ENCODE data around the gene ULK4.
"Not testable (repeated sequence)": the region's sequence is repeated elsewhere in the genome, so short reads cannot be mapped to it uniquely, and the experiment has no call there.

Gene ULK4

DNA sequence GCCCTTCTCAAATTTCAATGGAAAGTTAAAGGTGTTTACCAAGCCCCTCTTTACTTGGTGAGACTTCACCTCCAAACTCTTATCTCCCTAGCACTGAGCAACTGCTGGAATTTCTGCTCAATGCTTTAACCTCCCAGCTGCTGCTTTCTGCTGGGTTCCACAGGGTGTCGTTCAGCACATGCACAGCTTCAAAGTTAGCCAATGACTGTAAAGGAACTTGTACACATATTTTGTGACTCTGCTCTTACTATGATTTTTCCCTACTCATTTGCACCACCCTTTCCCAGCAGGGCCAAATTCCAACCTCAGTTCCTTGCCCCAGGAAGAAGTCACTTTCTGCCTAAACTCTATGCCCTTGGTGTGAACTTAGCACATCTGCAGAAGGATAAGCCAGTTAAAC lies 89.7 kb downstream of the ULK4 start:
- no peak for DNase-seq (ENCODE audit: low read depth in 2 of 2)

DNA sequence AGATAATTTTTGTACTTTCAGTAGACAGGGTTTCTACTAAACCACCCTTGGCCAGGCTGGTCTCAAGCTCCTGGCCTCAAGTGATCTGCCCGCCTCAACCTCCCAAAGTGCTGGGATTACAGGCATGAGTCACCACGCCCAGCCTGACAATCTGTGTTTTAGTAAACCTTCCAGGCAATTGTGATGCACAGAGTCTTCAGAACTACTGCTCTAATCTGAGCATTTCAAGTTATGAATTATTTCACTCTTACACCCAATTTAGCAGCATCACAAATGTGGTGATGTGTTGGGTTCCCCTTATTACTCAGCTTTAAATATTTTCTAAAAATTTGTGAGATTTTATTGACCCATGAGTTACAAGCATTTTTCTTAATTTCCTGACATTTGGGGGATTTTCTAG lies 94.4 kb downstream of the ULK4 start:
- DNase-seq (ENCODE audit: low read depth in 2 of 2), result no peak

DNA sequence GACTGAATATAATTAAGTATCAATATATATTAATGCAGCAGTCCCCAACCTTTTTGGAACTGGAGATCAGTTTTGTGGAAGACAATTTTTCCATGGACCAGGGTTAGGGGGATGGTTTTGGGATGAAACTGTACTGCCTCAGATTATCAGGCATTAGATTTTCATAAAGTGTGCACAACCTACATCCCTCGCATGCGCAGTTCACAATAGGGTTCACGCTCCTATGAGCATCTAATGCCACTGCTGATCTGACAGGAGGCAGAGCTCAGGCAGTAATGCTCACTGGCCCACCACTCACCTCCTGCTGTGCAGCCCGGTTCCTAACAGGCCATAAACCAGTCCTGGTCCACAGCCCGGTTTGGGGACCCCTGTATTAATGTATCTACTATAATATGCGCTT lies 95.6 kb downstream of the ULK4 start:
- no peak for DNase-seq (ENCODE audit: low read depth in 2 of 2)

DNA sequence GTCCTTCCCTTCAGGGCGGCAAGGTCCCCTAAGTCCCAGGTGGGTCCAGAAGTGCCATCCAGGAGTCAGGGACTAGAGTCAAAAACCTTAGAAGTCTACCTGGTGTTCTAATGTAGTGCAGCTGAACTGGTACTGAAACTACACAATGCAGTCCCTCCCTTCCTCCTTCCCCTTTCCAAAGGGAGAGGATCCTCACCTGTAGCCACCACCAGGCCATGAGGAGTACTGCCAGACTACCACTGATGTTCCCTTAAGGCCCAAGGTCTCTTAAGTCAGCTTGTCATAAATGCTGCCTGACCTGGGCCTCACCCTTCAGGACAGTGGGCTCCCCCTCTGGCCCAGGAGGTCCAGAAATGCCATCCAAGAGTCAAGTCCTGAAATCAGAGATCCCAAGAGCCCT lies 98.9 kb downstream of the ULK4 start:
- DNase-seq (ENCODE audit: low read depth in 2 of 2), result no peak

DNA sequence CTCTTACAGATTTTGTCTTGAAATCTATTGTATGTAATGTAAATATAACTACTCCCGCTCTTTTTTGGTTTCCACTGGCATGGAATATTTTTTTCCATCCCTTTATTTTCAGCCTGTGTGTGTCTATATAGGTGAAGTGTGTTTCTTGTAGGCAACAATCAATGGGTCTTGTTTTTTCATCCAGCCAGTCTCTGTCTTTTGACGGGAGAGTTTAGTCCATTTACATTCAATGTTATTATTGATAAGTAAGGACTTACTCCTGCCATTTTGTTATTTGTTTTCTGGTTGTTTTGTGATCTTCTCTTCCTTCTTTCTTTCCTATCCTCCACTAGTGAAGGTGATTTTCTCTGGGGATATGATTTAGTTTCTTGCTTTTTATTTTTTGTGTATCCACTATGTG lies 101.4 kb downstream of the ULK4 start:
- DNase-seq (ENCODE audit: low read depth in 2 of 2), result not testable (repeated sequence)

DNA sequence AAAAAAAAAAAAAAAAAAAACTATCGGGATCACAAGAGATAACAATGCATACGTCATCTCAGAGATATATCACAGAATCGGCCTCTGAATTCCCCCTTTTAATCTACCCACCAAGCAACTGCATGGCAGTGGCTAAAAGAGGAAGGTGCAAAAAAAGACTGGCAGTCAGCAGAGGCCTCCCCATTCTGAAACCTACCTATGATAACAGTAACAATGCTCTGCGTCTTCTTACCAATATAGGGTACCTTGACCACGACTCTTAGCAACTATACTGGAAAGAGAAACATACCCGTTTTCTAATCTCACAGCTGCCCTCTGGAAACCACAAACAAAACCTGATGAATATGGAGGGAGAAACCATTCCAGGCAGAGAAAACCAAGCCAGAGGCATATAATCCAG lies 106.9 kb downstream of the ULK4 start:
- no peak for DNase-seq (ENCODE audit: low read depth in 2 of 2)

DNA sequence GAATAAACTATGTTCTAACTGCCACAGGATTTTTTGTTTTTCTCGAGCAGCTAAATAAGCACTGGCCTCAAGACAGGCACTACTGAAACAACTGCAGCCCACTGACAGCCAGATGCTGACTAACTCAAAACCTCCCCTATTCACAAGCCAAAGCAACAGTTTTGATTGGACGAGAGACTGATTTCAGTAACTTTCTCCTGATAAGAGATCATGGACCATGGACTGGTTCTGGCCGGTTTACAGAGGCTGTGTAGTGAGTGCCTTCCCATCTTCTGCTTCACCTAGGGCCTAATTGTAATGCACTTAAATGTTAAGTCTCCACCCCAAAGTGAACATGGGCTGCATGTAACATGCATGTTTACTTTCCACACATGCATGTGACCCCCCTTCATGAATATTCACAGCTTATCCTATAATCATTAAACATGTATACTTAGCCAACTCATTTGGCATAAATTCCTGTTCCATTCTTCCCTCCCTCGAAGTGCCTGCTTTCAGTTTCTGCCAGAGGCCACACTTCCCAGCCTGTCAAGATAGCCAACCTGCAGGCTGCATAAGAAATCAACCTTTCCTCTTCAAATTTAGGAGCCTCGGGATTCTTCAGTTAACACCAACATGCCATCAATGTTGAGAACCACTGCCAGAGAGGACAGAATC lies 108.2 kb downstream of the ULK4 start:
- no peak for DNase-seq (ENCODE audit: low read depth in 2 of 2)

DNA sequence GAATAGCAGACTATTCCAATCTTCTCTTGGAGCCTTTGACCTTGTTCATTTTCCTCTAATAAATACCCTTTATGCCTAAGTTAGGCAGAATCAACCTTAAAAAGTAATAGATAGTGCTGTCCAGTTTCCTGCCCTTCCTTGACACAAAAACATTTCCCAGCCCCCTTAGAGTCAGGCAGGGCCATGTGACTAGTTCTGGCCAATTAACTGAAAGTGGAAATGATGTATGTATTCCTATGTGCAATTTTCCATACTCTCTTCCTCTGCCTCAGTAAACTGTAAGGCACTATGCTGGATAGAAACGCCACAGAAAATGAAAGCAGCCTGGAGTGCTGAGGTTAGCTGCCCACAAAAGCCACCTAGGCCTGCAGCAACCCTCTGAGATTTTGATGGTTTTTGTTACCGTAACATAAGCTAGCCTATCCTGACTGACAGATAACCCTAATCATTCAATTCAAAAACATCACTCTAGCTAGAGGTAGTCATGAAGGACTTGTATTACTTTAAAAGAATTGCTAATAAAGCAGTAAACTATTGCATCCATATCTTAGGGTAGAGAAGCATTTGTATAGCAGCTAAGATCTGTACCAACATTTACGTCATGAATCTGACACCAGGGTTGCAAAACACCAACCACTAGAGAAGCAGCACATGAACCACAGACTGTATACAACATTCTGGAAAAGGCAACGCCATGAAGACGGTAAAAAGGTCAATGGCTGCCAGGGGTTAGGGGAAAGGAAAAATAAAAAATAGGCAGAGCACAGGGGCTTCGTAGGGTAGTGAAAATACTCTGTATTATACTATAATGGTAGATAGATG lies 112.9 kb downstream of the ULK4 start:
- DNase-seq (ENCODE audit: low read depth in 2 of 2), result no peak

DNA sequence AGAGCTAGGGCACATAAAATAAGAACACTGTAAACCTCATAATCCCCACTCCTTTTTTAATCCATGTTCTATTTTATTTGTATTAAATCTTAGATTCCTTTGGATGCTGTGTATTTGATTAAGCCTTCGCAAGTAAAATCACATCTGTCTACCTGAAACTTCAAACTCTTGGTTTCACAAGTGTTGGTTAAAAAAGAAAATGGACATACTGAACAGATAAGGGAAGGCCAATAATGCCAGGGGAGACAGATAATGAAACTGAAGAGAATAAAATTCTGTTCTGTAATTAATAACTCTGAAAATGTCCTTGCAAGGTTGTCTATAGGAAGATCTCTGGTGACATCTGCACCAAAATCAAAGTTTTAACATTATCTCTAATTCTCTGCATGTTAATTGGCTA lies 114.2 kb downstream of the ULK4 start:
- no peak for DNase-seq (ENCODE audit: low read depth in 2 of 2)

DNA sequence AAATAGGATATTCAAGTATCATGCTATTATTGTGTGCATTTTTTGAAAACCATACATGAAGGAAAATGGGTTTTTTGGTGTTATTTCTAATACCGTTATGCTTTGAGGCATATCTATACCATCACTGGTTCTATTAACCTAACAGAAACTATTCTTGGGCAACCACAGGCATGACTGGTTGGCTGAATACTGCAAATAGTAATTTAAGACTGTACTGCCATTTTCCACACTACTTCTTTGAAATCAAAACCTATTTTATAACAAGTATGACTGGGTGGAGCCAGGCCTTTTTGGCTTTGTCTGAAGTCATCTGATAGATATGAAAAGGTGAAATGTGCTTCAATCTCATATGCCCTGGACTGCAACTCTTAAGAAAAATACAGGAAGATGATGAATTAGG lies 115.1 kb downstream of the ULK4 start:
- DNase-seq (ENCODE audit: low read depth in 2 of 2), result no peak

DNA sequence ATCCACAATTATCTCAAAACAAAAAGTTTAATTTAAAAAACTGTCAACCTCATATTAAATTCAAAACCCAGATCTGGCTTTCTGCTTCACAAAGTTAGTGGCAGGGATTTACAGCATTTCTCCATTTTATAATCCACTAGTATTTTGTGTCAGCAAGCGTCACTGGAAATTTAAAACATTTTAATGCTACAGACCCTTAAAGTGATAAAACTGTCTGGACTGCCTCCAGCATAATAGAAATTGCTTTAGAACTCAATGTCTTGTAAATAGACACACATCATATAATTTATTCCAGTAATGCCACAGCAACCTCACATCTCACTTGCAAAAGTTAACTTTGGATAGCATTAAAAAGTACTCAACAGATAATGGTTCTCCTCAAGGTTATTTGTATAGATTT lies 116.1 kb downstream of the ULK4 start:
- DNase-seq (ENCODE audit: low read depth in 2 of 2), result no peak

DNA sequence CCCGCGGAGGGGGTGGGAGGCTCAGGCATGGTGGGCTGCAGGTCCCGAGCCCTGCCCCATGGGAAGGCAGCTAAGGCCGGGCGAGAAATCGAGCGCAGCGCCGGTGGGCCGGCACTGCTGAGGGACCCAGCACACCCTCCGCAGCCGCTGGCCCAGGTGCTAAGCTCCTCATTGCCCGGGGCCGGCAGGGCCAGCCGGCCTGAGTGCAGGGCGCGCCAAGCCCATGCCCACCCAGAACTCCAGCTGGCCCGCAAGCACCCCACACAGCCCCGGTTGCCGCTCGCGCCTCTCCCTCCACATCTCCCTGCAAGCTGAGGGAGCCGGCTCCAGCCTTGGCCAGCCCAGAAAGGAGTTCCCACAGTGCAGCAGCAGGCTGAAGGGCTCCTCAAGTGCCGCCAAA lies 117.6 kb downstream of the ULK4 start:
- not testable (repeated sequence) for DNase-seq (ENCODE audit: low read depth in 2 of 2)

DNA sequence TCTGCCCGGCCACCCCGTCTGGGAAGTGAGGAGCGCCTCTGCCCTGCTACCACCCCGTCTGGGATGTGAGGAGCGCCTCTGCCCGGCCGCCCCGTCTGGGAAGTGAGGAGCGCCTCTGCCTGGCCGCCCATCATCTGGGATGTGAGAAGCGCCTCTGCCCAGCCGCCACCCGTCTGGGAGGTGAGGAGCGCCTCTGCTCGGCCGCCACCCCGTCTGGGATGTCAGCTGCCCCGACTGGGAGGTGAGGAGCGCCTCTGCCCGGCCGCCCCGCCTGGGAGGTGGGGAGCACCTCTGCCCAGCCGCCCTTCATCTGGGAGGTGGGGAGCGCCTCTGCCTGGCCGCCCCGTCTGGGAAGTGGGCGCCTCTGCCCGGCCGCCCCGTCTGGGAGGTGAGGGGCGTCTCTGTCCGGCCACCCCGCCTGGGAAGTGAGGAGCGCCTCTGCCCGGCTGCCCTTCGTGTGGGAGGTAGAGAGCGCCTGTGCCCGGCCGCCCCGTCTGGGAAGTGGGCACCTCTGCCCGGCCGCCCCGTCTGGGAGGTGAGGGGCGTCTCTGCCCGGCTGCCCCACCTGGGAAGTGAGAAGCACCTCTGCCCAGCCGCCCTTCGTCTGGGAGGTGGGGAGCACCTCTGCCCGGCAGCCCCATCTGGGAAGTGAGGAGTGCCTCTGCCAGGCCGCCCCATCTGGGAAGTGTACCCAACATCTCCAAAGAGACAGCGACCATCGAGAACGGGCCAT lies 120.8 kb downstream of the ULK4 start:
- not testable (repeated sequence) for DNase-seq (ENCODE audit: low read depth in 2 of 2)

DNA sequence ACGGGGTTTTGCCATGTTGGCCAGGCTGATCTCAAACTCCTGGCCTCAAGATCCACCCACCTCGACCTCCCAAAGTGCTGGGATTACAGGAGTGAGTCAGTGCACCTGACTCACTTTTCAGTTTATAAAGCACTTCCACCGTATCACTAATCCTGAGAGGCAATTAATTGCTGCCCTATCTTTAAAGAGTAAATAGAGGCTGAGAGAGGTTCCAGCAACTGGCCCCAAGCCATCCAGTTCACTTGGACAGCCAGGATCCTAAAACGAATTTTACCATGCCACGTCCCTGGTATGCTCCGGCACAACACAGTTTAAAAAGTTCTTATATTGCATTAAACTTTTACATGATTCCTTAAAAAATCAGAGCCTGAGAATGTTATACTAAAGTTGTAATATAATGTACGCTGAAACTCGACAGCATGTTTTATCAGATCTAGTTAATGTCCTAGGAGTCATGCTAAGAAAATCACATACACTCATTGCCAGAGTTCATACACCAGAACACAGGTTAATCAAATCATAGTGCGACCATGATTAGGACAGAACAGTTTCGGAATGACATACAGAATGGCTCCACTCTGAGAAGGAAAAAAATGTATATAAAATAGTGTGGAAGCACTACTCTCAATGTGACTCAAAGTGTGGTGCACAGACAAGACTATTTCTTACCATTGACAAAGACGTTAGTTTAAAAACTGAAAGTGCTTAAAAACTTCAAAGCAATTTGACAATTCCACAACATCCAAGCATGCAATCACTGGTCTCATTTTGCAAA lies 125.4 kb downstream of the ULK4 start:
- no peak for DNase-seq (ENCODE audit: low read depth in 2 of 2)

DNA sequence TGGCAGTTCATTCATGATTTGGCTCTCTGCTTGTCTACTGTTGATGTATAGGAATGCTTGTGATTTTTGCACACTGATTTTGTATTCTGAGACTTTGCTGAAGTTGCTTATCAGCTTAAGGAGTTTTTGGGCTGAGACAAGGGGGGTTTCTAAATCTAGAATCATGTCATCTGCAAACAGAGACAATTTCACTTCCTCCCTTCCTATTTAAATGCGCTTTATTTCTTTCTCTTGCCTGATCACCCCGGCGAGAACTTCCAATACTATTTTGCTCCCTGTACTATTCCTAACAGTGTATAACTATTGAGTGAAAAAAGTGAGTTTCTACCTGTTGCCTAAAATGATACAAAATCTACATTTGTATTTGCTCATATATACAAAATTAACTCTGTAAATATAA lies 128.3 kb downstream of the ULK4 start:
- DNase-seq (ENCODE audit: low read depth in 2 of 2), result no peak

DNA sequence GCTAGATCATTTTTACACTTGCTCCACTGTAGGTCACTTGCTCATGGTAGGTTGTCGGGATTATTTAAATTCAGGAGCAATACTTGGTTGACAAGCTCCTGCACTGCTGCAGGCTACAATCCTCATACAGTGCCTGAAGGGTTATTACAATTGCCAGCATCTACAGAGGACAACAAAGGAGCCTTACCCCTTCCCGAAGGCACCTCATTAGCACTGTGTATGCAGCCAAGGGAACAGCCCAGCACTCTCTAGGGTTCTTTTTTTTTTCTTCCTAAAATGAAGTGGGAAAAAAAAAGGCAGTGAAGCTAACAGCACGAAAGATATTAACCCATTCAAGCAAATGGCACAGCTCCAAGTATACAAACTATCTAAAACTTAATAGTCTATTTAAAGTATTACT lies 142.7 kb downstream of the ULK4 start:
- no peak for DNase-seq (ENCODE audit: low read depth in 2 of 2)

DNA sequence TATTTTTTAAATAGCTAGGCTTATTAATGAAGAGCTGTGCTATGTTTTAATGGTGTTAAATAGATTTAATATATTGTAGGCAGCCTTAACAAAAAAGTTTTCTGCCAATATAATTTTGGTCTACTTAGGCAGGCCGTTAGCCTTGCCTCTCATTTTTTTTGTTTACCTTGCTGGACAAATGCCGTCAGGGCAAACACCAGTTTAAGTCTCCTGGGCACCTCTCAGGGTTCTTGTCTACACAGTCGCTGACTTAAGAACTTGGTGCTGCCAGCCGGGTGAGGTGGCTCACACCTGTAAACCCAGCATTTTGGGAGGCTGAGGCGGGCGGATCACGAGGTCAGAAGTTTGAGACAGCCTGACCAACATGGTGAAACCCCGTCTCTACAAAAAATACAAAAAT lies 153.3 kb downstream of the ULK4 start:
- no peak for DNase-seq (ENCODE audit: low read depth in 2 of 2)

DNA sequence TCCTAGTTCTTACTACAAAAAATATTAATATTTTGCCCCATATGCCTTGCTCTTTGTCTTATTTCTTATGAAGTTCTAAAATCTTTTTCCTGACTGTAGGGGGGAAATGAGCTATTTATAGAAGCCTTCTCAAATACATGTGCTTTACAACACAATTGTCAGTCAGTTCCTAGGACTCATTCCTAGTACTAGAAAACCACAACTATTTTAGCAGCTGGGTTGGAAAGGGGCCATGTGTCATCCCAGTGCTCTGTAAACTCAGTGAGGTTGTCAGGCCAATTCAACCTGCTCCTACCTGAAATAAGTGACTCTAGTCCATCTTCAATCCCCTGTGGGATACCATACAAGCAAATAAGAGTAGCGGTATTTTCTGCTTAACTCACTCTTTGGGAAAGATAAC lies 153.8 kb downstream of the ULK4 start:
- peak; percentile 34 to 39 for DNase-seq (ENCODE audit: low read depth in 2 of 2)

DNA sequence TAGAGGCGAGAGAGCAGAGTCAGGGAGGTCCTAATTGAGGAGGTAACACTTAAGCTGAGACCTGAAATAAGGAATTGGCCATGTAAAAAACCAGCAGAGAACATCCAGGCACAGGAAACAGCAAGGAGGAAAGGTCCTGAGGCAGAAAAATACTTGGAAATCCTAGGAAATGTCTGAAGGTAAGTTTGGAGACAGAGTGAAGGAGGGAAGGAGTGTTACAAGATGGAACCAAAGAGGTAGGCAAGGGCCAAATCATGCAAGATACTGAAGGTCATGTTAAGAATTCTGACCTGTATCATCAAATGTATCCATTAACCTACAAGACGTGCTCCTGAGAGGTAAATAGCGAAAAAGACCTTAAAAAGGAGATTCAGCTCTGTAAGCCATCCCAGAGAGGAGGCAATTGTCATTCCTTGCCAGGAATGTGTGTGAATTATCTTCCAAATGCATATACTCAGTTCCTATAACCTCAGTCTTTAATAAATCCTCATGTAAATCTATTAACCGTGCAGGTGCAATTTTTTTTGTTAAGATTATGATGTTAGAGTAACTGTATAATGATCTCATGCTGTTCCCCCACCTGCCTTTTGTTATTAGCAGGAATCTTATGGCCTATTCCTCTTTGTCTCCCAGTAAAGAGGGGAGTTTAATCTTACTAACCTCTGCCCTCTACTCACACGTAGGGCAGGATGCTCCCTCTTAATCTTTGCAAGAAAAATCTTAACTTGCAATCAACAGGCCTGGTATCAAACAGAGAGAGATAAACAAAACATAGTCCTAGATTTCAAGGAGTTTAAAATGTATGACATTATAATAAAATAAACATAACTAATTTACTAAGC lies 166.9 kb downstream of the ULK4 start:
- DNase-seq (ENCODE audit: low read depth in 2 of 2), result no peak

DNA sequence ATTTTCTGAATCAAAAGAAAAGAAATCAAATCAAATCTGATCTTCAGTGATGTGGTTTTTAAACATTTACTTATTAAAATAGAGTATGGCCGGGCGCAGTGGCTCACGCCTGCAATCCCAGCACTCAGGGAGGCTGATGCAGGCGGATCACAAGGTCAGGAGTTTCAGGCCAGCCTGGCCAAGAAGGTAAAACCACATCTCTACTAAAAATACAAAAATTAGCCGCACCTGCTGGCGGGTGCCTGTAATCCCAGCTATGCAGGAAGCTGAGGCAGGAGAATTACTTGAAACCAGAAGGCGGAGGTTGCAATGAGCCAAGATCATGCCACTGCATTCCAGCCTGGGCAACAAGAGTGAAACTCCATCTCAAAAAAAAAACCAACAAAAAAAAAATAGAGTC lies 169.1 kb downstream of the ULK4 start:
- no peak for DNase-seq (ENCODE audit: low read depth in 2 of 2)

DNA sequence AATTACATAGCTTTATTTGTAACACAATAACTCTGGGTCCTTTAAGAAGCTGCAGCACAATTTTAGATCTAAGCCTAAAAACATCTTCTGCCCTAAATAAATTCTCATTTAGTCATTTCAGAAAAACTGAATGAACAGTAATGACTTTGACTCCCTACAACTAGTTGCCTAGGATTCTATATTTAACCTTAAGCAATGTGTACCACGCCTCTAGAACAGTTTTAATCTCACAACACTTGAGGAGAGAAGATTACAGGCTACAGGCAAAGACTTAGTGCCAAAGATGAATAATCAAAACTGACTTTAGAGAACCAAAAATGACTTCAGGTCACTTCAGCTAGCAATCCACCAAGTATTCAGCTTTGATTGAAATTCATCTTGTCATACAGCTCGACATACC lies 192.8 kb downstream of the ULK4 start:
- no peak for DNase-seq (ENCODE audit: low read depth in 2 of 2)
